Stimulated activated CD4-positive, alpha-beta T cell treated with anti-CD3 and anti-CD28 coated beads, Interleukin-4, amount 100 ng/mL, for 48 hours (primary cell): ENCODE results near the gene IPP.
"Not testable (repeated sequence)": the region's sequence is repeated elsewhere in the genome, so short reads cannot be mapped to it uniquely, and the experiment has no call there.

Source experiments
- DNase-seq, 2 donors: peaks; one replicate each; pipeline ENCODE4 v3.0.0-alpha.2; 2020; ENCODE audit warnings: low read depth in 2 of 2

The IPP gene

GRCh38 chr1:45739641-45740156 lies 10.8 kb downstream of the IPP start:
- not testable (repeated sequence) for DNase-seq

- no peak for DNase-seq
Observed at GRCh38 chr1:45739137-45739536, 11.3 kb downstream of the IPP start.

GRCh38 chr1:45730780-45731319 lies 19.6 kb downstream of the IPP start:
- no peak for DNase-seq

DNA sequence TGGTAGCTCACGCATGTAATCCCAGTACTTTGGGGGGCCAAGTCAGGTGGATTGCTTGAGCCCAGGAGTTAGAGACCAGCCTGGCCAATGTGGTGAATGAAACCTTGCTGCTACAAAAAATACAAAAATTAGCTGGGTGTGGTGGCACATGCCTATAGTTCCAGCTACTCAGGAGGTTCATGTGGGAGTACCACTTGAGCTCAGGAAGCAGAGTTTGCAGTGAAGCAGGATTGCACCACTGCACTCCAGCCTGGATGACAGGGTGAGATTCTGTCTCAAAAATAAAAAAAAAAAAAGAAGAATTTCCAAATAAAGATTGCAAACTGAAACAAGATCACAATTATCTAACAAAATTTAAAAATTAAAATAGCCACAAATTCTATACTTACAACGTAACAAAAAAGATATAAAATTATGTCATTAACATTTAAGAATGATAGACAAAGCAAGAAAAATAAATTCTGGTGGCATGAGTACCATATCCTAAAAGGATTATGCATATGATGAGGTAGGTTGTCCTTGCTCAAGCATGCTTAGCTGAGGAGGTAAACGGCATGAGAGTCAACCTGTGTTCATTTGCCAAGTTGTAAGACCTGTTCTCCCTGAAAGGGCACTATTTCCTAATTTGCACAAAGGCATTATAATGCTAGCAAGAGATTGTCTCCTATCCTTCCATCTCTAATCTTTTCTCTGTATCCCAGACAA lies 20.2 kb downstream of the IPP start:
- DNase-seq, result no peak

DNA sequence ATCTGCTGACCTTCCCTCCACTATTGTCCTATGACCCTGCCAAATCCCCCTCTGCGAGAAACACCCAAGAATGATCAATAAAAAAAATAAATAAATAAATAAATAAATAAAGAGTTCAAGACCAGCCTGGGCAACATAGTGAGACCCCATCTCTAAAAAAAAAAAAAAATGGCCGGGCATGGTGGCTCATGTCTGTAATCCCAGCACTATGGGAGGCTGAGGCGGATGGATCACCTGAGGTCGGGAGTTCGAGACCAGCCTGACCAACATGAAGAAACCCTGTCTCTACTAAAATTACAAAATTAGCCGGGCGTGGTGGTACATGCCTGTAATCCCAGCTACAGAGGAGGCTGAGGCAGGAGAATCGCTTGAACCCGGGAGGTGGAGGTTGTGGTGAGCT lies 24.4 kb downstream of the IPP start:
- DNase-seq, result not testable (repeated sequence)

- no peak for DNase-seq
Observed at GRCh38 chr1:45723248-45723930, 27.1 kb downstream of the IPP start.

- DNase-seq, result no peak
Observed at GRCh38 chr1:45722809-45723208, 27.6 kb downstream of the IPP start.

GRCh38 chr1:45721207-45721606 lies 29.2 kb downstream of the IPP start:
- no peak for DNase-seq

DNA sequence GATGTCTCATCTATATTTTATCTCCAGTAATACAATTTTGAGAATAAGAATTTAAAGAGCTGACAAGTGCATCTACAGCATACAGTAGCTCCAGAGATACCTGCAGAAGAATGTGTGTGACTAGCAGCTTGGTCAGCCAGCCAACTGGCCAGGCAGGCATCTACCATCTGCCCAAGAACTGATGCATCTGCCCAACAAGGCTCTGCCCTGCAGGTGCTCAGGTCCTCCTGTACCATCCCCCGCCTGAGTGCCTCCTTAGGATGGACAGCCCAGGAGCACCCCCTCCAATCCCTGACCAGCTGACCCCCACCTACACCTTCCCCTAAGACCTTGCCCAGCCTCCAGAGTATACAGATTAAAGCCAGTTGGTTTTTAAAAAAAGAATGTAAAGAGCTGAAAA lies 32.2 kb downstream of the IPP start:
- no peak for DNase-seq

- not testable (repeated sequence) for DNase-seq
Observed at GRCh38 chr1:45717386-45717785, 33.1 kb downstream of the IPP start.

GRCh38 chr1:45716700-45717099 lies 33.8 kb downstream of the IPP start:
- DNase-seq, result no peak

DNA sequence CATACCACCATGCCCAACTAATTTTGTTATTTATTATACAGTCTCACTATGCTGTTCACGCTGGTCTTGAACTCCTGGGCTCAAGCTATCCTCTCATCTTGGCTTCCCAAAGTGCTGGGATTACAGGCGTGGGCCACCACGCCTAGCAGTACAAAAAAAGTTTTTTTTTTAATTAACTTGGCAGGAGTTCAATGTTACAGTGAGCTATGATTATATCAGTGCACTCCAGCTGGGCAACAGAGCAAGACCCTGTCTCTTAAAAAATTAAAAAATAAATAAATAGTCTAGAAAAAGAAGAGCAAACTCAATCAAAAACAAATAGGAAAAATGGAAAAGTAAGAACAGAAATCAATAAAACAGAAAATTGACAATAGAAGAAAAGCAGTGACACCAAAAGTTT lies 36.7 kb downstream of the IPP start:
- DNase-seq, result no peak

GRCh38 chr1:45704637-45705036 lies 45.8 kb downstream of the IPP start:
- no peak for DNase-seq

DNA sequence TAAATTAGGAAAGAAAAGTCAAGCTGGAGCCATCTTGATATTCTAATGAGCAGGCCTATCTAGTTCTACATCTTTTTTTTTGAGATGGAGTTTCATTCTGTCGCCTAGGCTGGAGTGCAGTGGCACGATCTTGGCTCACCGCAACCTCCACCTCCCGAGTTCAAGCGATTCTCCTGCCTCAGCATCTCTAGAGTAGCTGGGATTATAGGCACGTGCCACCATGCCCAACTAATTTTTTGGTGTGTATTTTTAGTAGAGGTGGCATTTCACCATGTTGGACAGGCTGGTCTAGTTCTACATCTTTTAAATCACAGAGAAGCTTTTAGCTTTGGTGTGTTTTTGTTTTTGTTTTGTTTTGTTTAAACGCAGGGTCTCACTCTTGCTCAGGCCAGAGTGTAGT lies 55.6 kb downstream of the IPP start:
- no peak for DNase-seq

GRCh38 chr1:45693811-45694210 lies 56.6 kb downstream of the IPP start:
- not testable (repeated sequence) for DNase-seq

GRCh38 chr1:45687754-45688740 lies 62.4 kb downstream of the IPP start, which contains the start of gene TMEM69:
TSS of gene TMEM69 (plus strand) at chr1:45688181. CDS start at chr1:45691069, 2,888 bp downstream.
- peak; percentile 58 to 67 for DNase-seq

- DNase-seq, result peak; percentile 88 to 95
Observed at GRCh38 chr1:45687014-45687753, 63.3 kb downstream of the IPP start.

- peak; percentile 96 for DNase-seq
Observed at GRCh38 chr1:45686288-45687013, 64.0 kb downstream of the IPP start, which contains the start of gene GPBP1L1. TSS of gene GPBP1L1 (minus strand) at chr1:45686533. CDS start at chr1:45659087, 27,446 bp downstream.

DNA sequence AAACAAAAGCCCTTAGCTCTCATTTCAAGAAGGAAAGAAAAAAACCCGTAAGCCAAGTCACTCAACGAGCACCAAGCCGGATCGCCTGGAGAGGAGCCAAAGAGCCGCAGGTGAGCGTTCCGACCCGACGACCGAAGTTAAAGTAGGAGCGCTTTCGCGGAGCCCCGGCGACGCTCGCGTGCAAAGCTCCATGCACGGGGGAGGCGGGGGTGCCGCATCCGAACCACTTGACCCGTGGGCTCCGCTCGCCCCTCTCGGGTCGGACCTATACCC lies 64.5 kb downstream of the IPP start:
- peak; percentile 30 to 63 for DNase-seq

- DNase-seq, result no peak
Observed at GRCh38 chr1:45685308-45686014, 65.0 kb downstream of the IPP start.
